ENCODE measurements around the gene ACP6. TPM values are rescaled to one million over a fixed set of nuclear protein-coding genes. Genes with fewer than 3 reads are reported as not detected.

ACP6 gene
- total and polyA plus RNA-seq, 10 of the 15 experiments (the other 5 are each of a cell fraction or from before 2014, with no cell fraction given): 3.1 to 19.7 (median 9.4) TPM

DNA sequence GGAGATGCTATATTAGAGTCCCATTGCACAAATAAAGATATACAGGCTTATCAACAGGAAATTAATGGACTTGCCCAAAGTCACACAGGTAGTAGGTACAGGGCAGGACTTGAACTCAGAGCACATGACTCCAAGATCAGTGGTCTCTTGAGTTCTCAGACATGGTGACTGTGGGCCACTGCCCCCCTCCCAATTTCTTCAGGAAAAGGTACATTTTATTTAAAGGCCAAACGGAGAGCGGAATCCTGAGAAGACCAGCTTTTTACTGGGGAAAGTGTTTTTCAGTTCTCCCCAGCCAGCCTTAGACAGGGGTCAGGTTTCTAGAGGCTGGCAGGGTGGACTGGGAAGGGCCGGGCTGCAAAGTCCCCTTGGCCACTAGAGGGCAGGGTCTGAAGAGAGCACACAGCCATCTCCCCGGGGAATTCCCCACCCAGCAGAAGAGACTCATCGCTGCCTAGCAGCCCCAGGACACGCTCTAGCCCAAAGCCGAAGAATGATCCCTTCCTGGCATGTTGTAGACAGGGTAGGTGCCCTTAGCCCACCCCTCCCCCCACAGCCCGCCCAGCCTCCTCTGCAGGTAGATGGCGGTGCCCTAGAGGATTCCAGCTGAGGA is 29.7 kb downstream of the ACP6 start (continued):
- no peak for TF ChIP-seq CREB1 (IDR thresholded peaks at IDR 0.05; ENCODE audit: low read depth)

DNA sequence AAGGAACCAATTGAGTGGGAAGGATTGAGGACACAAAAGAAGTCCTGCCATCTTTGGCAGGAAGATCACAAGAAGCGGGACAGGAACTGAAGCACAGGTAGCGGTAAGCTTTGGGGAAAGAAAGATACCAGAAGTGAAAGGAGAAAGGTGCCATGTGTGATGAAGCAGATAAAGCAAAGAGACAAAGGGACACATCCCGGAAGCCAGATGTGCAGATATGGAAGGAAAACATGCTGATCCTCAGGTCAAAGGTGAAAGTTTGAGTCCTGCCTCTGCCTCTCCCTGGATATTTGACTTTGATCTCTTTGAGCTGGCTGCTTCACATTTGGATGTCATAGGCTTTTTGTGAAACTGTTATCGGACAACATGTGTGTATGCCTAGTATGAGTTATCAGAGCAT is 34.0 kb downstream of the ACP6 start:
- Histone ChIP-seq H3K79me2 (ENCODE audit: control insufficient read depth, insufficient read depth, low read length) (no peaks in the 10 kb centered on the region), H3K4me2 (ENCODE audit: control insufficient read depth, insufficient read depth) (no peak overlapping the region), H3K4me3 (no peak overlapping the region), H3K27me3 (replicated peaks in 1 of 2; ENCODE audit: control insufficient read depth in 2 of 2, insufficient read depth in 2 of 2, low read length in 1 of 2) (no peaks in the 10 kb centered on the region), H3K27ac (ENCODE audit: control insufficient read depth, insufficient read depth) (no peak overlapping the region), H3K9me3 (replicated peaks; ENCODE audit: control insufficient read depth, insufficient read depth, low read length) (no peaks in the 10 kb centered on the region), H3K9ac (ENCODE audit: control insufficient read depth, insufficient read depth, low read length) (no peak overlapping the region), H2AFZ (ENCODE audit: control insufficient read depth, low read depth, low read length) (no peak overlapping the region), H4K20me1 (ENCODE audit: control insufficient read depth, insufficient read depth) (no peaks in the 10 kb centered on the region), H3K4me1 (ENCODE audit: control insufficient read depth, insufficient read depth, low read length) (no peaks in the 10 kb centered on the region), H3K36me3 (ENCODE audit: control insufficient read depth in 2 of 2, insufficient read depth in 2 of 2, low read length in 1 of 2) (no peaks in the 10 kb centered on the region)
- POLR2A ChIA-PET: no interaction called here
- SMC1A ChIA-PET (ENCODE audit: uncharacterized antibody, unreplicated experiment): no interaction called here
- no peak for FAIRE-seq
- DNase-seq (ENCODE audit: low read depth, low spot score): no peak
- TF ChIP-seq, protein P1, sequence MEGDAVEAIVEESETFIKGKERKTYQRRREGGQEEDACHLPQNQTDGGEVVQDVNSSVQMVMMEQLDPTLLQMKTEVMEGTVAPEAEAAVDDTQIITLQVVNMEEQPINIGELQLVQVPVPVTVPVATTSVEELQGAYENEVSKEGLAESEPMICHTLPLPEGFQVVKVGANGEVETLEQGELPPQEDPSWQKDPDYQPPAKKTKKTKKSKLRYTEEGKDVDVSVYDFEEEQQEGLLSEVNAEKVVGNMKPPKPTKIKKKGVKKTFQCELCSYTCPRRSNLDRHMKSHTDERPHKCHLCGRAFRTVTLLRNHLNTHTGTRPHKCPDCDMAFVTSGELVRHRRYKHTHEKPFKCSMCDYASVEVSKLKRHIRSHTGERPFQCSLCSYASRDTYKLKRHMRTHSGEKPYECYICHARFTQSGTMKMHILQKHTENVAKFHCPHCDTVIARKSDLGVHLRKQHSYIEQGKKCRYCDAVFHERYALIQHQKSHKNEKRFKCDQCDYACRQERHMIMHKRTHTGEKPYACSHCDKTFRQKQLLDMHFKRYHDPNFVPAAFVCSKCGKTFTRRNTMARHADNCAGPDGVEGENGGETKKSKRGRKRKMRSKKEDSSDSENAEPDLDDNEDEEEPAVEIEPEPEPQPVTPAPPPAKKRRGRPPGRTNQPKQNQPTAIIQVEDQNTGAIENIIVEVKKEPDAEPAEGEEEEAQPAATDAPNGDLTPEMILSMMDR (IDR thresholded peaks at IDR 0.05 in 2 of 3, conservative IDR thresholded peaks at IDR 0.05 in 1 of 3; ENCODE audit: control insufficient read depth in 2 of 3, extremely low read depth in 1 of 3, insufficient read depth in 1 of 3, low read depth in 3 of 3, low read length in 3 of 3): no peak
- TF ChIP-seq CHD4 (IDR thresholded peaks at IDR 0.05) (no peak), MTA3 (IDR thresholded peaks at IDR 0.05; ENCODE audit: borderline replicate concordance, low read length) (no peak), CBFB (IDR thresholded peaks at IDR 0.05; ENCODE audit: low read depth) (no peak), PAX5 (IDR thresholded peaks at IDR 0.05; ENCODE audit: borderline replicate concordance, low read depth, low read length) (no peak)
- TF ChIP-seq, protein P2, sequence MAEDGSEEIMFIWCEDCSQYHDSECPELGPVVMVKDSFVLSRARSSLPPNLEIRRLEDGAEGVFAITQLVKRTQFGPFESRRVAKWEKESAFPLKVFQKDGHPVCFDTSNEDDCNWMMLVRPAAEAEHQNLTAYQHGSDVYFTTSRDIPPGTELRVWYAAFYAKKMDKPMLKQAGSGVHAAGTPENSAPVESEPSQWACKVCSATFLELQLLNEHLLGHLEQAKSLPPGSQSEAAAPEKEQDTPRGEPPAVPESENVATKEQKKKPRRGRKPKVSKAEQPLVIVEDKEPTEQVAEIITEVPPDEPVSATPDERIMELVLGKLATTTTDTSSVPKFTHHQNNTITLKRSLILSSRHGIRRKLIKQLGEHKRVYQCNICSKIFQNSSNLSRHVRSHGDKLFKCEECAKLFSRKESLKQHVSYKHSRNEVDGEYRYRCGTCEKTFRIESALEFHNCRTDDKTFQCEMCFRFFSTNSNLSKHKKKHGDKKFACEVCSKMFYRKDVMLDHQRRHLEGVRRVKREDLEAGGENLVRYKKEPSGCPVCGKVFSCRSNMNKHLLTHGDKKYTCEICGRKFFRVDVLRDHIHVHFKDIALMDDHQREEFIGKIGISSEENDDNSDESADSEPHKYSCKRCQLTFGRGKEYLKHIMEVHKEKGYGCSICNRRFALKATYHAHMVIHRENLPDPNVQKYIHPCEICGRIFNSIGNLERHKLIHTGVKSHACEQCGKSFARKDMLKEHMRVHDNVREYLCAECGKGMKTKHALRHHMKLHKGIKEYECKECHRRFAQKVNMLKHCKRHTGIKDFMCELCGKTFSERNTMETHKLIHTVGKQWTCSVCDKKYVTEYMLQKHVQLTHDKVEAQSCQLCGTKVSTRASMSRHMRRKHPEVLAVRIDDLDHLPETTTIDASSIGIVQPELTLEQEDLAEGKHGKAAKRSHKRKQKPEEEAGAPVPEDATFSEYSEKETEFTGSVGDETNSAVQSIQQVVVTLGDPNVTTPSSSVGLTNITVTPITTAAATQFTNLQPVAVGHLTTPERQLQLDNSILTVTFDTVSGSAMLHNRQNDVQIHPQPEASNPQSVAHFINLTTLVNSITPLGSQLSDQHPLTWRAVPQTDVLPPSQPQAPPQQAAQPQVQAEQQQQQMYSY (CRISPR knock-in tag; IDR thresholded peaks at IDR 0.05): no peak
- TF ChIP-seq, protein P3, sequence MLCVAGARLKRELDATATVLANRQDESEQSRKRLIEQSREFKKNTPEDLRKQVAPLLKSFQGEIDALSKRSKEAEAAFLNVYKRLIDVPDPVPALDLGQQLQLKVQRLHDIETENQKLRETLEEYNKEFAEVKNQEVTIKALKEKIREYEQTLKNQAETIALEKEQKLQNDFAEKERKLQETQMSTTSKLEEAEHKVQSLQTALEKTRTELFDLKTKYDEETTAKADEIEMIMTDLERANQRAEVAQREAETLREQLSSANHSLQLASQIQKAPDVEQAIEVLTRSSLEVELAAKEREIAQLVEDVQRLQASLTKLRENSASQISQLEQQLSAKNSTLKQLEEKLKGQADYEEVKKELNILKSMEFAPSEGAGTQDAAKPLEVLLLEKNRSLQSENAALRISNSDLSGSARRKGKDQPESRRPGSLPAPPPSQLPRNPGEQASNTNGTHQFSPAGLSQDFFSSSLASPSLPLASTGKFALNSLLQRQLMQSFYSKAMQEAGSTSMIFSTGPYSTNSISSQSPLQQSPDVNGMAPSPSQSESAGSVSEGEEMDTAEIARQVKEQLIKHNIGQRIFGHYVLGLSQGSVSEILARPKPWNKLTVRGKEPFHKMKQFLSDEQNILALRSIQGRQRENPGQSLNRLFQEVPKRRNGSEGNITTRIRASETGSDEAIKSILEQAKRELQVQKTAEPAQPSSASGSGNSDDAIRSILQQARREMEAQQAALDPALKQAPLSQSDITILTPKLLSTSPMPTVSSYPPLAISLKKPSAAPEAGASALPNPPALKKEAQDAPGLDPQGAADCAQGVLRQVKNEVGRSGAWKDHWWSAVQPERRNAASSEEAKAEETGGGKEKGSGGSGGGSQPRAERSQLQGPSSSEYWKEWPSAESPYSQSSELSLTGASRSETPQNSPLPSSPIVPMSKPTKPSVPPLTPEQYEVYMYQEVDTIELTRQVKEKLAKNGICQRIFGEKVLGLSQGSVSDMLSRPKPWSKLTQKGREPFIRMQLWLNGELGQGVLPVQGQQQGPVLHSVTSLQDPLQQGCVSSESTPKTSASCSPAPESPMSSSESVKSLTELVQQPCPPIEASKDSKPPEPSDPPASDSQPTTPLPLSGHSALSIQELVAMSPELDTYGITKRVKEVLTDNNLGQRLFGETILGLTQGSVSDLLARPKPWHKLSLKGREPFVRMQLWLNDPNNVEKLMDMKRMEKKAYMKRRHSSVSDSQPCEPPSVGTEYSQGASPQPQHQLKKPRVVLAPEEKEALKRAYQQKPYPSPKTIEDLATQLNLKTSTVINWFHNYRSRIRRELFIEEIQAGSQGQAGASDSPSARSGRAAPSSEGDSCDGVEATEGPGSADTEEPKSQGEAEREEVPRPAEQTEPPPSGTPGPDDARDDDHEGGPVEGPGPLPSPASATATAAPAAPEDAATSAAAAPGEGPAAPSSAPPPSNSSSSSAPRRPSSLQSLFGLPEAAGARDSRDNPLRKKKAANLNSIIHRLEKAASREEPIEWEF (IDR thresholded peaks at IDR 0.05; ENCODE audit: insufficient replicate concordance, low read depth, low read length): no peak
- TF ChIP-seq, protein P4, sequence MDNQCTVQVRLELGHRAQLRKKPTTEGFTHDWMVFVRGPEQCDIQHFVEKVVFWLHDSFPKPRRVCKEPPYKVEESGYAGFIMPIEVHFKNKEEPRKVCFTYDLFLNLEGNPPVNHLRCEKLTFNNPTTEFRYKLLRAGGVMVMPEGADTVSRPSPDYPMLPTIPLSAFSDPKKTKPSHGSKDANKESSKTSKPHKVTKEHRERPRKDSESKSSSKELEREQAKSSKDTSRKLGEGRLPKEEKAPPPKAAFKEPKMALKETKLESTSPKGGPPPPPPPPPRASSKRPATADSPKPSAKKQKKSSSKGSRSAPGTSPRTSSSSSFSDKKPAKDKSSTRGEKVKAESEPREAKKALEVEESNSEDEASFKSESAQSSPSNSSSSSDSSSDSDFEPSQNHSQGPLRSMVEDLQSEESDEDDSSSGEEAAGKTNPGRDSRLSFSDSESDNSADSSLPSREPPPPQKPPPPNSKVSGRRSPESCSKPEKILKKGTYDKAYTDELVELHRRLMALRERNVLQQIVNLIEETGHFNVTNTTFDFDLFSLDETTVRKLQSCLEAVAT (IDR thresholded peaks at IDR 0.05): no peak
- in situ Hi-C loops (cut with MboI) (loop anchor here (5.0 to 10.0 kb wide), 3 partner anchors 134 to 362 kb away; no protein-coding TSS in a partner anchor), intact Hi-C loops (cut with micrococcal nuclease; ENCODE audit: unreplicated experiment) (no loop called here)
- no TSS peak for BruUV-seq (replicated peaks)
- CTCF ChIA-PET: interaction anchor here (0.6 to 2.1 kb wide), 4 partner anchors 8 to 256 kb away, joined by 3 to 8 read pairs (median 4); no protein-coding TSS in a partner anchor
- ATAC-seq: no peak
- RAD21 ChIA-PET (ENCODE audit: unreplicated experiment): interaction anchor here (1.1 kb wide), 1 partner anchor 363 kb away, joined by 3 read pairs; no protein-coding TSS in a partner anchor
- 98% methylated on average over 4 of the region's 4 CpGs for WGBS (ENCODE audit: insufficient coverage, insufficient replicate concordance, low lambda C conversion rate, missing lambda C conversion rate)
